HG03565 (cell line): Measurements from ENCODE around the gene PCP4L1.
"Not testable (repeated sequence)": the region's sequence is repeated elsewhere in the genome, so short reads cannot be mapped to it uniquely, and the experiment has no call there.

ENCODE experiments used
- ATAC-seq: cut with Tn5 transposase; IDR thresholded peaks from one replicate; pipeline ENCODE4 v1.9.1; 2021; ENCODE audit warnings: mild to moderate bottlenecking, moderate library complexity; ENCODE audit not compliant: unreplicated experiment

Gene PCP4L1

GRCh38 chr1:161258439-161259344 lies at the start of gene PCP4L1:
Gene PCP4L1 (plus strand): TSS chr1:161258745. CDS start chr1:161258975, 230 bp downstream.
- ATAC-seq = no peak

DNA sequence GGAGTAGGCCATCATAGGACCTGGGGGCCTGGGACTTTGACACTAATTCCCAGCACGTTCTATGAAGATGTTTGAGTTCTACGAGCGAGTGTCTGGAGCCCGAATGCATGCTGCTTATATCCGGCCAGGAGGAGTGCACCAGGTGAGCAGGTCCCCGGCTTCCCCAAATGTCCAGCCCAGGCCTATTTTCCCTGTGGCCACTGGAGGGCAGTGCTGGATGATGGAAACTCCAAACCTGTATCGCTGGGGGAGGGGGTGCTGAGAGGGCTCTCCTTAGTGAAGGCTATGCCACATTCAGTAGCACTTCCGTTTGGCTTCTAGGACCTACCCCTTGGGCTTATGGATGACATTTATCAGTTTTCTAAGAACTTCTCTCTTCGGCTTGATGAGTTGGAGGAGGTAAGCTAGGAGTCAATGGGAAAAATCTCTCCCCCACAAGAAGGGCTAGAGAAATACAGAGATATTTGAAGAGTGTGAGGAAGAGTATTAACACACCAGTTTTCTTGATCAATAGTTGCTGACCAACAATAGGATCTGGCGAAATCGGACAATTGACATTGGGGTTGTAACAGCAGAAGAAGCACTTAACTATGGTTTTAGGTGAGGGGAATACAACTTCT lies 48.6 kb upstream of the PCP4L1 start:
- ATAC-seq = peak; percentile 51

DNA sequence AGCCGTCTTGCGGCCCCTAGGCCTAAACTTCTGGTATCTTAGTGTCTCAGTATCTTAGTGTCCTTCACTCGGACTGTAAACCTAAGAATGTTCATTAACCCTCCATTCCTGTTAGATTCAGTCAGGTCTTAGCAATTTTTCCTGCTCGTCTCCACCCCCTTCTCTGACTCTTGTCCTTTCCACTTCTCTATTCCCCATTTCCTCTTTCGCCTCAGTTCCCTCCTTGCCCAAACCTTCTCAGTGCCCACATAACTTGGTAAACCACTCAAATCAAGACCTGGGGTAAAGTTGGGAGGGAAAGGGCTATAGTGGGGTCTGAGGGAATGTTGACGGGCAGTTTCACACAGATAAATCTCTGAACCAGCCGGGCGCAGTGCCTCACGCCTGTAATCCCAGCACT lies 44.2 kb upstream of the PCP4L1 start:
- ATAC-seq = no peak

- no peak for ATAC-seq
Measured at GRCh38 chr1:161215076-161215475, 43.5 kb upstream of the PCP4L1 start, which contains the start of gene FCER1G. Gene FCER1G (plus strand): TSS chr1:161215295. CDS start chr1:161215322, 27 bp downstream.

GRCh38 chr1:161216945-161217712 lies 41.4 kb upstream of the PCP4L1 start:
- ATAC-seq = peak; percentile 83

DNA sequence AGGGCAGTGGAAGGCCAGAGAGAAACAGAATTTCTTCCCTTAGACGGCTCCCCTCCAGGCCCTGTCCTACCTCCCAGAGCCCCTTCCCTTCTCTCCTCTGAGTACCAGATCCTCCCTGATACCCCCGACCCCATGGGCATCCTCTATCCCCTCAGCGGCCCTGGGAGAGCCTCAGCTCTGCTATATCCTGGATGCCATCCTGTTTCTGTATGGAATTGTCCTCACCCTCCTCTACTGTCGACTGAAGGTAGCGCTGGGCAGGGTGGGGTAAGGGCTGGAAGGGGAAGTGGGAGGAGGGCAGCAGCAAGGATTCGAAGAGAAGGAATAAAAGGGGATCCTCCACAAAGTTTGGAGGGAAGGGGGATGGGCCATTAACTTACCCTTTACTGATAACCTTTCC lies 40.7 kb upstream of the PCP4L1 start:
- no peak for ATAC-seq

DNA sequence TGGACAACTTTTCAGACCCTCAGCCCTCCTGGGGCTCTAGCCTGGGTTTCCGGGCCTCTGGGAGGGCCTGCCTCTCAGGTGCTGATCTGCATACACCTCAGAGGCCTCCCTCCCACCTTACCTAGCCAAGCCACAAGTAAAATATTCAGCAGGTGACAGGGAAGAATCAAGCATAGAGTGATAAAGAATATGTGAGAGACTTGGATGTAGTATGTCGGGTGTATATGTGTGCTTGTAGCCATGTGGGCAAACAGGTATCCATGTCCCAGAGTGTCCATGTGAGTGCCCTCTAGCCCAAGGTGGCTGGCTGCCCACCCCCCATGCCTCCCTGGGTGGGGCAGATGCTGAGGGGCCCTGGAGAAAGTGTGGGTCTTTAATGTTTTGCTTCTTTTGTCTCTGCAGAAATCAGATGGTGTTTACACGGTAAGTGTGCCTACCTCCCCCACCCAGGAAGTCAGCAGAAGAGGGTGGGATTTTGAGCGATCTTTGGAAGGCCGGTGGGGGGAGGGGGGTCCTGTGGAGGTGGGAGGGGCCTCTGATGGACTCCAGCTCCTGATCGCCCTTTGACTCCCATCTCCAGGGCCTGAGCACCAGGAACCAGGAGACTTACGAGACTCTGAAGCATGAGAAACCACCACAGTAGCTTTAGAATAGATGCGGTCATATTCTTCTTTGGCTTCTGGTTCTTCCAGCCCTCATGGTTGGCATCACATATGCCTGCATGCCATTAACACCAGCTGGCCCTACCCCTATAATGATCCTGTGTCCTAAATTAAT lies 40.1 kb upstream of the PCP4L1 start:
- no peak for ATAC-seq

GRCh38 chr1:161219078-161219892 lies 39.3 kb upstream of the PCP4L1 start:
- ATAC-seq = no peak

- ATAC-seq = no peak
Measured at GRCh38 chr1:161220002-161220401, 38.5 kb upstream of the PCP4L1 start.

DNA sequence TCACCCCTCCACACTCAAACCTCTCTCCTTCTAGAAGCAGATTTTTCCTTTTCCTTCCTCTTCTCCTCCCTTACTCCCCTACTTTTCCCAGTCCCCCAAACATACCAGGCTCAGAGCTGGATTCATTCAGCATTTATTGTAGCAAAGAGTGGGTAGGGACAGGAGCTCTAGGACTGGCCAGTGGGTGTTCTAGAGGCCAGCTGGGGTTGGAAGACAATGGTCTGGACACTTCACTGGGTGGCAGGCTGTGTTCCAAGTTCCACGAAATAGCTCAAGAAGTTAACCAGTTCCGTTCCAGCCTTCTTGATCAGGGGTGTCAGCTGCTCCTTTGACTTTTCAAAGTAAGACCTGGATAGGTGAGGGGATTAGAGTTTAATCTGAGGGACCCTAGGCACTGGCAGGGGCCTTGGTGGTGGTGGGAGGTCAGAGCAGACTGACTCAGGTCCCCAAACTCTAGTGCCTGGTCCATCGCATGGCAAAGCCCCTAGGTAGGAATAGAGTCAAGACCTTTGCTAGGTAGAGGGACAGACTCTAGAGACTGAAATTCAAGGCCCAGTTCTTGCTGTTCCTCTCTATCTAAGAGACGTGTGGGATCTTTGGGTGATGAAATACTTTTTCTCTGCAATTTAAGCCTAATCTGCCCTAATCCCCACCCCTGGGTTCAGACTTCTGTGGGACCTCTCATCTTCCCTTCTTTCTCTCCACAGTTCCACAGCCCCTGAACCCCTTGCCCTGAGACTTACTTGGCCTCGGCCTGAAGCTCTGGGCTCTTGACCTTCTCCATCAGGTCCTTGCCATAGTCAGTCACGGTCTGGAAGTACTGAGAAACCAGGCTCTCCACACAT lies 36.1 kb upstream of the PCP4L1 start:
- no peak for ATAC-seq

GRCh38 chr1:161223805-161224694 lies 34.5 kb upstream of the PCP4L1 start:
- no peak for ATAC-seq

DNA sequence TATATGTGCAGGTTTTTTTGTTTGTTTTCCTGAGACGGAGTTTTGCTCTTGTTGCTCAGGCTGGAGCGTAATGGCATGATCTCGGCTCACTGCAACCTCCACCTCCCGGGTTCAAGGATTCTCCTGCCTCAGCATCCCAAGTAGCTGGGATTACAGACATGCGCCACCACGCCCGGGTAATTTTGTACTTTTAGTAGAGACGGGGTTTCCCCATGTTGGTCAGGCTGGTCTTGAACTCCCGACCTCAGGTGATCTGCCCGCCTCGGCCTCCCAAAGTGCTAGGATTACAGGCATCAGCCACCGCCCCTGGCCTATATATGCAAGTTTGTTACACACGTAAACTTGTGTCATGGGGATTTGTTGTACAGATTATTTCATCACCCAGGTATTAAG lies 33.9 kb upstream of the PCP4L1 start:
- ATAC-seq = not testable (repeated sequence)

- ATAC-seq = peak; percentile 2
Measured at GRCh38 chr1:161225178-161225533, 33.4 kb upstream of the PCP4L1 start.

DNA sequence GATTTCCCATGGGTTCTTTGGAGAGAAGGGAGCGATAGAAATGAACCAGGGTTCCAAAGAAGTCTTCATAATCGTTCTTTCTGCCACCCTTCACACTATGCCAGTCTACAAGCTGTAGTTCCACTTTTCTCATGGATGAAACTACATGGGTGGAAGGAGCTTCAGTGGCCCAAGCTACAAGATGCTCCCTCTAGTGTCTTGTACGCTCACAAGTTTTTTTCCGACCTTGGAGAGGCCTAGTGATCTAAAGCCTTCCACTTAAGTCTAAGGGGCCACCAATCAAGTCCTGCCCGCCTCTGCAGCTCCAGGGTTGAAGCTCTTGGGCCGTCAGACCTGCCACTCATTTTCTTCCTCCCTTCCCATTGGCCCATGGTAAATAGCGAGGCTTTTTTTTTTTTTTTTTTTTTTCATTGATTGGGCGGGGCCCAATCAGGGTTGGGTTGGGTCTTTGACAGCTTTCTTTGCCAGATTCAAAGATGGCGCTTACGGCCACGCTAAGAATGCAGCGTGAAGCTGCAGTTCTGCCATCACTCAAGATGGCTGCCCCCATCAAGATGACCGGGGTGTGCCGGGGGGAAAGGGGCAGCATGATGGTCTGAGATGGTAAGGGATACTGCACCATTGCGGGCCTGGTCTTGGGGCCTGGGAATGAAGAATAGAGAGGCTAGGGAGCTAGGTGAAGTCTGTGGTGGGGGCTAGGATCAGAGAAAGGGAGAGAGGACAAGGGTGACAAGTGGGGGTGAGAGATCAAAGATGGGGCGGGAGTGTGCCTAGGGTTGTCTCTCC lies 32.8 kb upstream of the PCP4L1 start, which contains the start of gene TOMM40L:
Gene TOMM40L, plus strand, starts transcription at position 527 of the 786 bp plus-strand sequence. CDS start 430 bp downstream, outside the sequence.
- ATAC-seq = peak; percentile 83

DNA sequence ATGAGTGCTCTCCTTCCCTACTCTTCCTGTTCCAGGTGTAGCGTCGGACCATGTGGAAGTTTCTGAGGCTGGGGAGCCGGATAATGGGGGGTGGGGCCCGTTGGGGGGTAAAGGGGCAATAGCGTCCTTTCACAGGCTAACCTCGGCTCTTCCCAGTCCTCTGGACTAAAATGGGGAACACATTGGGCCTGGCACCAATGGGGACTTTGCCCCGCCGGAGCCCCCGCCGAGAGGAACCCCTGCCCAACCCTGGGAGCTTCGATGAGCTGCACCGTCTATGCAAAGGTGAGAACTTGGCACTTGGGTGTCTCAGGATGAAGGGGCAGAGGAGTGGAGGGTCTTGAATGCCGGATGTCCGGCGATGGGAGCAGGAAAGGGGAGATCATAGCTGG lies 32.2 kb upstream of the PCP4L1 start:
- ATAC-seq = no peak

- no peak for ATAC-seq
Measured at GRCh38 chr1:161226759-161227158, 31.8 kb upstream of the PCP4L1 start.
